ENCODE measurements around the gene SLC9A8.

GRCh38 chr20:49889935-49890333, 77.3 kb downstream of the SLC9A8 start:
- TF ChIP-seq, protein P1, sequence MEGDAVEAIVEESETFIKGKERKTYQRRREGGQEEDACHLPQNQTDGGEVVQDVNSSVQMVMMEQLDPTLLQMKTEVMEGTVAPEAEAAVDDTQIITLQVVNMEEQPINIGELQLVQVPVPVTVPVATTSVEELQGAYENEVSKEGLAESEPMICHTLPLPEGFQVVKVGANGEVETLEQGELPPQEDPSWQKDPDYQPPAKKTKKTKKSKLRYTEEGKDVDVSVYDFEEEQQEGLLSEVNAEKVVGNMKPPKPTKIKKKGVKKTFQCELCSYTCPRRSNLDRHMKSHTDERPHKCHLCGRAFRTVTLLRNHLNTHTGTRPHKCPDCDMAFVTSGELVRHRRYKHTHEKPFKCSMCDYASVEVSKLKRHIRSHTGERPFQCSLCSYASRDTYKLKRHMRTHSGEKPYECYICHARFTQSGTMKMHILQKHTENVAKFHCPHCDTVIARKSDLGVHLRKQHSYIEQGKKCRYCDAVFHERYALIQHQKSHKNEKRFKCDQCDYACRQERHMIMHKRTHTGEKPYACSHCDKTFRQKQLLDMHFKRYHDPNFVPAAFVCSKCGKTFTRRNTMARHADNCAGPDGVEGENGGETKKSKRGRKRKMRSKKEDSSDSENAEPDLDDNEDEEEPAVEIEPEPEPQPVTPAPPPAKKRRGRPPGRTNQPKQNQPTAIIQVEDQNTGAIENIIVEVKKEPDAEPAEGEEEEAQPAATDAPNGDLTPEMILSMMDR (IDR thresholded peaks at IDR 0.05; ENCODE audit: insufficient read depth, low read length, poor library complexity, severe bottlenecking), result peak; percentile 18
- TF ChIP-seq EZH2phosphoT487 (conservative IDR thresholded peaks at IDR 0.05; ENCODE audit: low read length), result no peak
